HG03139 (cell line): Measurements from ENCODE around the gene IRF7.

Experiments
- ATAC-seq: cut with Tn5 transposase; IDR thresholded peaks from one replicate; pipeline ENCODE4 v1.9.1; 2021; ENCODE audit not compliant: unreplicated experiment

Gene IRF7

DNA sequence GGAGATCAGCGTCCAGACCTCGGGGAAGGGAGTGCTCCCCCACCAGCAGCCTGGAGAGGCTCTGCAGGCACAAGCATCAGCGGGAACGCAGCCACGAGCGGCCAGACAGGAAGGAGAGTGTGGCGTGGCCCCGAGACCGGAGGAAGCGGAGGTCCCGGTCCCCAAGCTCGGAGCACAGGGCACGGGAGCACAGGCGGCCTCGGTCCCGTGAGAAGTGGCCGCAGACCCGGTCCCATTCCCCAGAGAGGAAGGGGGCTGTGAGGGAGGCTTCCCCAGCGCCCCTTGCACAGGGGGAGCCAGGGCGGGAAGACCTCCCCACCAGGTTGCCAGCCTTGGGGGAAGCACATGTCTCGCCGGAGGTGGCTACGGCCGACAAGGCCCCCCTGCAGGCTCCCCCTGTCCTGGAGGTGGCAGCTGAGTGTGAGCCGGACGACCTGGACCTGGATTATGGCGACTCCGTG lies 6.9 kb downstream of the IRF7 start:
- ATAC-seq, result no peak

DNA sequence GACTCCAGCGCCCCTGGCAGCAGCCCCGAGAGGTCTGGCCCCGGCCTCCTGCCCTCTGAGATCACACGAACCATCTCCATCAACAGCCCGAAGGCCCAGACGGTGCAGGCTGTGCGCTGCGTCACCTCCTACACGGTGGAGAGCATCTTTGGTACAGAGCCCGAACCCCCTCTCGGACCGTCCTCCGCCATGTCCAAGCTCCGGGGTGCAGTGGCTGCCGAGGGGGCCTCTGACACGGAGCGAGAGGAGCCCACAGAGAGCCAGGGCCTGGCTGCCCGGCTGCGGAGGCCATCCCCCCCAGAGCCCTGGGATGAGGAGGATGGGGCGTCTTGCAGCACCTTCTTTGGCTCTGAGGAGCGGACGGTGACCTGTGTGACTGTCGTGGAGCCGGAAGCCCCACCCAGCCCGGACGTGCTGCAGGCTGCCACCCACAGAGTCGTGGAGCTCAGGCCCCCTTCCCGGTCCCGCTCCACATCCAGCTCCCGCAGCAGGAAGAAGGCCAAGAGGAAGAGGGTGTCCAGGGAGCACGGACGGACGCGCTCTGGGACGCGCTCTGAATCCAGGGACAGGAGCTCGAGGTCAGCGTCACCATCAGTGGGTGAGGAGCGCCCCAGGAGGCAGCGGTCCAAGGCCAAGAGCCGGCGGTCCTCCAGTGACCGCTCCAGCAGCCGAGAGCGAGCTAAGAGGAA lies 7.6 kb downstream of the IRF7 start:
- ATAC-seq, result no peak

DNA sequence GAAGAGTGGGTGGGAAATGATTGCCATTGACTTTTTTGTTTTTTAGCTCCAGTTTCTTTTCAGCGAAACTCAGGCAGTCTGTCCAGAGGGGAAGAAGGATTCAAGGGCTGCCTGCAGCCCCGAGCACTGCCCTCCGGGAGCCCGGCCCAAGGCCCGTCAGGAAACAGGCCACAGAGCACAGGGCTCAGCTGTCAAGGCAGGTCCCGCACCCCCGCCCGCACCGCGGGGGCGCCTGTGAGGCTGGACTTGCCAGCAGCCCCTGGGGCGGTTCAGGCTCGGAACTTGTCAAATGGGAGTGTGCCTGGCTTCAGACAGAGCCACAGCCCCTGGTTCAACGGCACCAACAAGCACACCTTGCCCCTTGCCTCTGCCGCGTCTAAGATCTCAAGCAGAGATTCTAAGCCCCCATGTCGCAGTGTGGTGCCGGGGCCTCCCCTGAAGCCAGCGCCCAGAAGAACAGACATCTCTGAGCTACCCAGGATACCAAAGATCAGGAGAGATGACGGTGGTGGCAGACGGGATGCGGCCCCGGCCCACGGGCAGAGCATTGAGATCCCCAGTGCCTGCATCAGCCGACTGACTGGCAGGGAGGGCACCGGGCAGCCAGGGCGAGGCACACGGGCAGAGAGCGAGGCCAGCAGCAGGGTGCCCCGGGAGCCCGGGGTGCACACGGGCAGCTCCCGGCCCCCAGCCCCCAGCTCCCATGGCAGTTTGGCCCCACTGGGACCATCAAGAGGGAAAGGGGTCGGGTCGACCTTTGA lies 8.6 kb downstream of the IRF7 start:
- no peak for ATAC-seq

DNA sequence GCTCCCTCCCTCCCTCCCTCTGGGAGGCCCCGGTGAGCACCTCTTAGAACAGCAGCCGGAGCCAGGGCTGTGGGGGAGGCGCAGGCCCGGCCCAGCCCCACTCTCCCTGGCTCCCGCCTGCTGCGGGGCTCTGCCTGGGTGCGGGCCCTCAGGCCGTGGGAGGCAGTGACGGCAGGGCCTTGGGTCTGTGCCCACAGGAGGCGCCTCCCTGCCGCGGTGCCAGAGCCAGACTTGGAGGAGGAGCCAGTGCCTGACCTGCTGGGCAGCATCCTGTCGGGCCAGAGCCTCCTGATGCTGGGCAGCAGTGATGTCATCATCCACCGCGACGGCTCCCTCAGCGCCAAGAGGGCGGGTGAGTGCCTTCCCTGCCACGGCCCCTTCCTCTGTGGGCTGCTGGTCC lies 9.5 kb downstream of the IRF7 start:
- ATAC-seq, result no peak

DNA sequence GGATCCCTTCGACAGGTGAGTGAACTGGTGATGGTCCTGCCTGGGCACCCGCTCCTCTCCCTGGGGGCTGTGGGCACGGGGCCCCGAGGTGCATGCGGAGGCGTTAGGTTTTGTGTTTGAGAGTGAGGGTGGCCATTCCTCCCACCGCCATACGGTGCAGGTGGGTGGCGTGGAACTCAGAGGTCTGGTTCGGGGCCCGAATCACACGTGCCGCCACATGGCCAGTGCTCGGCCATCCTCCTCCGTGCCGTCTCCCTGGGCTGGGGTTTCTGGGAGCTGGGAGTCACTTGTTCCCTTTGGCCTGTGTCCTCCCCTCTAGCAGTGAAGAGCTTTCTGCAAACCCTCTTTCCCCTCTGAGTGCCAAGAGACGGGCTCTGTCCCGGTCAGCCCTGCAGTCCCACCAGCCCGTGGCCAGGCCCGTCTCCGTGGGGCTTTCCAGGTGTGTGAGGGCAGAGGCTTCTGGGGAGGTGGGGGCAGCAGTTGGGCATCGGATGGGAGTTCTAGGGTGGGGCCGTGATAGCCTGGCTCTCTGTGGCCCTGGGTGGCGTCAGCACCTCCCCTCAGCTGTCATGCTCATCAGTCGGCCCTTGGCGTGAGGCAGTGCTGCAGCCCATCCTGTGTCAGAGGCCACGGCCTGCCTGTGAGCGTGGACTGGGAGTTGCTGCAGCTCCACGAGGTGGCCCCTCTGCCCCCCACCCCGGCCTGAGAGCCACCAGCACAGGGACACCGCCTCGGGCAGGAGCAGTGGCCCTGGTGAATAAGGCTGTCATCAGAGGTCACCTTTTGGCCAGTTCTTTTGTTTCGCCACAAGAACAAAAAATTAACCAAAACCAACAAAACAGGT lies 10.2 kb downstream of the IRF7 start:
- ATAC-seq, result no peak

DNA sequence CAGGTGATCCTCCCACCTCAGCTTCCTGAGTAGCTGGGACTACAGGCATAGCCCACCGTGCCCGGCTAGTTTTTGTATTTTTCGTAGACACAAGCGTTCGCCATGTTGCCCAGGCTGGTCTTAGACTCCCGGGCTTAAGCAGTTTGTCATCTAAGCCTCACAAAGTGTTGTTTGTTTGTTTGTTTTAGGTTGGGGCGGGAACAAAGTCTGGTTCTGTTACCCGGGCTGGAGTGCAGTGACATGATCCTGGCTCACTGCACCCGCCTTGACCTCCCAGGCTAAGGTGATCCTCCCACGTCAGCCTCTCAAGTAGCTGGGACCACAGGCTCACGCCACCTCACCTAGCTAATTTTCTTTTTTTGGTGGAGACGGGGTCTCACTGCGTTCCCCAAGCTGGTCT lies 12.6 kb downstream of the IRF7 start:
- ATAC-seq, result no peak

DNA sequence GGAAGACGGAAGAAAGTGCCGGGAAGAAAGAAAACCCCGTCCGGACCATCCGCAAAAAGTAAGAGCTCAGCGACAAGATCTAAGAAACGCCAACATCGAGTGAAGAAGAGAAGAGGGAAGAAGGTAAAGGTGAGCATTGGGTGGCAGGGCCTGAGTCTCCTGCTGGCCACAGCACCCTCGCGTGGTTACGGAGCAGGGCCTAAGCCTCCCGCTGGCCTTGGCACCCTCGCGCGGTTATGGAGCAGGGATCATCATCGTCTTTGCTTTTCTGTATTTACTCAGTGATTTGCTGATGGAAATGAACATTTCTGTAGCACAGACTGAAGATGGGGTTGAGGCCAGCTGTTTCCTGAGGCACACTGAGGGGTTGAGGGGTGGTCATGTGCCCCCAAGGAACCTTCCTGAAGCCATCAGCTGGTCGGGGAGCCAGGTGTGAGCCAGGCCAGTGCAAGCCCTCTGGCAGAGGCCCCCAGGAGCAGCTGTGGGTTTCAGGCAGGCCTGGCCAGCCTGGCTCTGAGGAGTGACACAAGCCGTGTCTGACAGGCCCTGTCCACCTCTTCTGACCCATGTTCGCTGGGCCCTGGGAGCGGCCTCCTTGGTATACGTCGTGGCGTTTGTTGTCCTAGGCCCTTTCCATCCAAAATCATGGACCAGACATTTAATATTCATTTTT lies 14.0 kb downstream of the IRF7 start:
- no peak for ATAC-seq

DNA sequence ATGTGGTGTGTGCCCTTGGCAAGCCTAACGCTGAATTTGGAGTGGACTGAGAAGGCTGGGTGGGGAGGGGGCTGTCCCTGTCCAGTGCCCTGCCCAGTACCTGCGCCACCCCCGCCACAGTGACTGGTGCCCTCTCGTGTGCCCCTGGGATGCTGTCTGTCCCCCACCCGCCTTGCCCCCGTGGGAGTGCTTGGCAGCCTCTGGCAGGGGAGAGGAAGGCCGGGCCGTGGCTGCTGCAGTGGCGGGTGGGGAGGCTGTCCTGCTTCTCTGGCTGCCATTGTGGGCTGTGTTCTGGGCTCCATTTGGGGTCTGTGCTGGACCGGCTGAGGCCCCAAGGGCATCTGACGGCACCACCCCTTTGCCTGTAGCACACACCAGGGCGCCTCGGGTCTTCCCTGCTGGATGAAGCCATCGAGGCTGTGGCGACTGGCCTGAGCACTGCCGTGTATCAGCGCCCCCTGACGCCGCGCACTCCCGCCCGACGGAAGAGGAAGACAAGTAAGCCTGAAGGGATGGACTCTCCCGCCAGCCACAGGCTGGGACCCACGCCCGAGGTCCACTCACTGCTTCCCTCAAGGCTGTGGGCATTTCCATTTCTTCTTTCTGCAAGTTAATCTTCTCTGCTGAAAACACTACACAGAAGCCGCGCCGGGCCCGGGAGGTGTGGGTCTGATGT lies 17.6 kb downstream of the IRF7 start:
- ATAC-seq, result no peak

DNA sequence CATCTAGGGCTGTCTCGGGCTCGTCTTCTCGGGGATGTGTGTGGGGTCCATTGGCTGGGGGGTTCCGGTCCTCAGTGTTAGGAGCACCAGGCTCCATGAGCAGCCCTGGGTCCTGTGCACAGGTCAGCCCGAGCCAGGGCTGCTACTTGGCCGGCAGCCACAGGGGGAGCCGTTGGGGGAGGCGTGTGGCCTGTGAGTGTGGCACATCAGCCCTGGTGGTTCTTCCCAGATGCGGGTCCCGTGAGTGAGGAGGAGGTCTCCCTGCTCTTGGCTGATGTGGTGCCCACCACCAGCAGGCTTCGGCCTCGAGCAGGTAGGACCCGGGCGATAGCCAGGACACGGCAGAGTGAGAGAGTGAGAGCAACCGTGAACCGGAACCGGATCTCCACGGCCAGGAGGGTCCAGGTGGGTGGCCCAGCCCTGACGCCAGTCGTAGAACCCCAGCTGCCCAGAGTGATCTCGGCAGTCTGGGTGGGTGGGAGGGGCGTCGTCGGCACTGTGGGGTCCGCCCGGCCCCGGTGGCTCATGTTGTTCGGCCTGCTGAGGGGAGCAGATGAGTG lies 18.5 kb downstream of the IRF7 start:
- no peak for ATAC-seq

DNA sequence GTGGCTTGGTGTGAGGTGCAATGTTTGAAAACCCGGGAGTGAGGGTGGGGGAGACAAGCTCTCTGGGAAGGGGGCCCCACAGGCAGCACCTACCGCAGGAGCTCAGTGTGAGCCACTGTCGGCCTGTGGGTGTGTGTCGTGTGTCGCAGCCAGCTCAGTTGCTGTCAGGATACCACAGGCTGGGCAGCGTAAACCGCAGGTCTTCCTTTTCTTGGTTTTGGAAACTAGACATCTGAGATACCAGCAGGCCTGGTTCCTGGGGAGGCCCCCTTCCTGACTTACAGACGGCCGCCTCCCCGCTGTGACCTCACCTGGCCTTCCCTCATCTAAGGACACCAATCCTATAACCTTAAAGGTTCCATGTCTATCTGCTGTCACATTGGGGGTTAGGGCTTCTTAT lies 19.4 kb downstream of the IRF7 start:
- ATAC-seq, result no peak

DNA sequence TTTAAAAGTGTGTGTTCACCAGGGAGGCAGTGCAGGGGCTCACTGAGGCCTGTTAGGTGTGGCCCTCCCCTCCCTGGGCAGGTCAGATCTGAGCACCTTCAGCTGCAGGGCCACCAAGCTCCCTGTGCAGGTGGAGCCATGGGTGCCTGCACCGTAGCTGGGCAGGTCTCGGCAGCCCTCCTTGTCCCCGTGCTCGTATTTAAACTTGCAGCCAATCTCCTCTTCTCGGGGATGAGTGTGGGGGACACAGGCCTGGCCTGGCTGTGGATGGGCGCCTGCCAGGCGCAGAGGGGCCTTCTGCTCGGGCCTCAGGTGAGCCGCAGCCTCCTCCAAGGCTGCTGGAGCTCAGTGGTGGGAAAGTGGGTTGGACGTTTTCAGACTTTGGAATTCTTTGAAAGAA lies 20.4 kb downstream of the IRF7 start:
- ATAC-seq, result no peak

DNA sequence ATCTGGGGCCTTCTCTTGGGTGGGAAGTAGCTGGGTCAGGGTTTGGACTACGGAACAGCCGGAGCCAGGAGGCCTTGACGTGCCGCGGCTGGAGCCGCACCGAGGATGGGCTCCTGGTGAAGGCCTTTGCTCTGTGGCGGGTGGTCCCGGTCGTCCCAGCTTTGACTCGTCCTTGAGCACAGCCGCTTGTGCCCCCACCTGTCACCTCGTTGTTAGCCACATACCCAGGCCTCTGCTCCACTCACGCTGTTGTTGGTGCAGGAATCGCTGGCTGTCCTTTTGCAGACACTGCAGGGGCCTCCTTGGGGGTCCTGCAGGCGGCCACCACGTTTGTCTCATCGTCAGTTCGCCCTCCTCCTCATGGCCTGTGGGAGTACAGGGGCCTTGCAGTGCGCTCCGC lies 22.4 kb downstream of the IRF7 start:
- ATAC-seq, result no peak

DNA sequence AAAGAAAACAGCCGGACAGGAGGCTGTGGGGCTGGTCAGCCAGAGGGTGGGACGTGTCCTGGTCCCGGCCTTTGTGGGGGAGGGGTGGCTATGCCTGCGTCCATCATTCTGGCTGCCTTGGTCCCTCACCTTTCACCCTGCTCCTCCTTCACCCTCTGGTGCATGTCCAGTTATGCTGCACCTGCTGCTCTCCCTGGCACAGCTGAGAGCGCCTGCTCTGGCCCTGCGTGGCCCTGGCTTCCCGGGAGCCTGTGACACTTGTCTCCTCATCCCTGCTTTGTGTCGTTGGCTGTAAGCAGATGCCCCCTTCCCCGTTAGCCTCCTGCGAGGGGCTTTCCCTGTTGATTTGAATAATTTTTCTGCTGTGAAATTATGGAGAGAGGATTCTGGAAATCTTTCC lies 22.8 kb downstream of the IRF7 start:
- no peak for ATAC-seq

DNA sequence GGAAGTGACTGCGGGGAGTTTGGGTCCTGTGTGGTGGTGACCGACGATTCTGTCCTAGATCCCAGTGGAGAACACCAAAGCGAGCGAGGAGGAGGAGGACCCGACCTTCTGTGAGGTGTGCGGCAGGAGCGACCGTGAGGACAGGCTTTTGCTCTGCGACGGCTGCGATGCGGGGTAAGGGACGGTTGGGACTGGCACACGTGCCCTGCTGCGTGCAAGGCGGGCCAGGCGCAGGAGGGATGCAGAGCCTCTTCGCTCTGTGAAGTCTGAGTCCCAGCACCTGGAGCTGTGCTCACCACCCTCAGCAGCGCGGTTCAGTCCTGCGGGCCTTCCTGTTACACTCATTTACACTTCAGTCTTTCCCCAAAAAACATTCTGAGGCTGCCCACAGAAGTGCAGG lies 23.2 kb downstream of the IRF7 start:
- ATAC-seq, result no peak

DNA sequence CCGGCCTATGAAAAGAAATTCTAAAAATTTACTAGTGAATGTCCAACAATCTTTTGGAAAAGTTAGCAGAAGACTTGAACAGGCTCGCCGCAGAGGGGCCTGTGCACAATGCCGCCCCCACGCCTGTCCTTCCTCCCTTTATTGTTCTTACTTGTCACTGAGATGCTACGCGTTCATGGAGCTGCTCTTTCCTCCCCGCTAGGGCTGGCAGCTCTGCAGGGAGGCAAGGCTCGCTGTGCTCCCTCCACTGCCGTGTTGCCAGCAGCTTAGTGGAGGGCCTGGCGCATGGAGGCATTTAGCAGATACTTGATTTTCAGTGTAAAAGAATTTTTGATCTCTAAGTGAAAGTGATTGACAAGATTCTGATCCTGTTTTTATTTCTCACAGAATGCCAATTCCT lies 24.8 kb downstream of the IRF7 start:
- no peak for ATAC-seq

DNA sequence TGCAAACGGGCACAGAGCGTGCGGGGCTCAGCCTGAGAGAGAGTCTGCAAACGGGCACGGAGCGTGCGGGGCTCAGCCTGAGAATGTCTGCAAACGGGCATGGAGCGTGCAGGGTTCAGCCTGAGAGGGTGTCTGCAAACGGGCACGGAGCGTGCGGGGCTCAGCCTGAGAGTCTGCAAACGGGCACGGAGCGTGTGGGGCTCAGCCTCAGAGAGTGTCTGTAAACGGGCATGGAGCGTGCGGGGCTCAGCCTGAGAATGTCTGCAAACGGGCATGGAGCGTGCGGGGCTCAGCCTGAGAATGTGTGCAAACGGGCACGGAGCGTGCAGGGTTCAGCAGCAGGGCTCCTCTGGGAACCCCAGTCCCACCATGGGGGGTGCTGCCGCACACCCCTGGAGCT lies 26.0 kb downstream of the IRF7 start:
- ATAC-seq, result no peak

DNA sequence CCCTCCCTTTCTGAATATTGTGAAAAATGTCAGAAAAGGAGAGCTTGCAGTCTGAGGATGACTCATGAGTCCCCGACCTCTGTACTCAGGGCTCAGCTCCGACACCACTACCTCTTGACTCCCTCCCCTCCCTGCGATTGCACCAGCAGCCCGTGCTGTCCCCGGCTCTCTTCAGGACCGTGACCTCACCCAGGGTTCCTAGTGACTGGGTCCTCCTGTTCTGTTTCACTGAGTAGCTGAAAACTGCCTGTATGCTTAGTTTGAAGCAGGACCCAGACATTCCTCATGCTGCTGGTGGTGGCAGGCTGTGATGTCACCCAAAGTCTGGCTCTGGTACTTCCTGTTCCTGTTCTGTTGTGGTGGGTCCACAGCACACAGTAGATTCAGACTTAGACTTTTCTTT lies 27.8 kb downstream of the IRF7 start:
- no peak for ATAC-seq

DNA sequence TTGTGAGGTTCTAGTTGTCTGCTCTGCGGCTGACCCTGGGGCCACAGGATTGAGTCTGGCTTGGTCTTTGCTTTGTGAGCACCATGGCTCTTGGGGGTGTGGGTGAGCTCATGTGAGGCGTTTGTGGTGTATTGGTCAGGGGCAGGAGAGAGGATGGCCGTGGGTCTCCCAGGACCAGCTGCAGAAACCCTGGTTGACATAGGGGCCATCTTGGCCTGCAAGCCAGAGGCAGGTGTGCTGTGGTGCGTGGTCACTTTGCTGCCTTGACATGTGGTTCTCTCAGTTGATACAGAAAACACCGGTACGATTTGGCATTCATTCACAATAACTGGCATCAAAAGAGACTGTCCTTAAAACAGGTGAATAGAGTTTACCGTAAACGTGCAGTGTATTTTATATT lies 28.2 kb downstream of the IRF7 start:
- no peak for ATAC-seq

DNA sequence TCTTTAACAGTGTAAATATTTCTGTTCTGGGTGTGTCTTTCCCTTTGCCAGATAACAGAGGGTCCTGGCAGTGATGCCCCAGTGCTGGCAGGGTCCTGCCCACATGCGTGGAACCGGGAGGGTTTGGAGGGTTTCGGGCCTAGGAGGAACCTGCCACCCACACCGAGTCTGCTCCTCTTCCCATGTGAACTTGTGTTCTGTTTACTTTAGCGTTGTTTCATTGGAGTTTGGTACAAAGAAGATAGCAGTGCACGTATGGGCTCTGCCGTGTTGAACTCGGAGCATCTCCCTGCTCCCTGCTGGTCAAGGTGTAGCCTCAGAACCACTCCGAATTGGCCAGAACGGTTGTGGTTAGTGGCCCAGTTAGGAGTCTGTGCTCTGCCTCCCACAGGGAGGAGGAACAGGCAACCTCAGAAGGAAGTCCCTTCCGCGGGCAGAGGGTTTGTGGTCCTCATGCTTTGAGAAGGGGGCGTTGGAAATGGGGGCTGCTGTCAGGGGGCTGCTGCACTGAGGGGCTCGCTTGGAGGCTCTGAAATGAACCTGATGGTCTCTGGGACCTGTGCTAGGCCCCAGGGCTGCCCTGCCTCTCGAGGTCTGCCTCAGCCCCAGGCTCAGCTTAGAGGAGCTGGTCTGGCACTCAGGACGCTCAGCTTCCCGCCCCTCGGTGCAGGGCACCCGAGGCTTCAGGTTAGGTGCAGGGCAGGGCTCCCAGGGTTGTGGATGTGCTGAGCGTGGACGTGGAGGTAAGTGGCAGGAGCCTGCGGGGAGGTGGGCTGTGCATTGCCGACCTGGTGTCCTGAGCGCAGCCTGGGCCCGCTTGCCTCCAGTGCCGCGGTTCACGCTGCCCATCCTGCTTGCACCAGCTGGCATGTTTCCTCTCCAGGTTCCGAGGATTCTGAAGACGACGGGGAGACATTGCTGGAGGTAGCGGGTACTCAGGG lies 29.1 kb downstream of the IRF7 start:
- no peak for ATAC-seq
